Astrocyte of the cerebellum (primary cell): Measurements from ENCODE around the gene MBNL2.

Experiments
- DNase-seq: peaks from one replicate; pipeline ENCODE4 v3.0.0-alpha.2; 2011; ENCODE audit warnings: low read depth
- H3K4me3 ChIP-seq: 2 replicates; pipeline ENCODE4 v1.5.1; 2011; ENCODE audit warnings: mild to moderate bottlenecking, low read depth, low read length, moderate library complexity
- CTCF ChIP-seq: IDR thresholded peaks from 2 replicates; pipeline ENCODE4 v1.5.1; 2012; ENCODE audit warnings: low read length, low read depth, moderate library complexity, mild to moderate bottlenecking; ENCODE audit errors: missing control alignments
- in situ Hi-C: cut with HindIII; loops from 2 replicates; pipeline ENCODE4 v1.10.0; 2017; ENCODE audit warnings: low sequenced_read_pairs

MBNL2 gene

GRCh38 chr13:97394542-97394941, 172.4 kb downstream of the MBNL2 start:
- TF ChIP-seq CTCF = no peak
- in situ Hi-C loops = no loop called here
- H3K4me3 ChIP-seq = no peak overlapping the region
- DNase-seq = no peak

- DNase-seq = no peak
- H3K4me3 ChIP-seq = no peak overlapping the region
- in situ Hi-C loops = no loop called here
- TF ChIP-seq CTCF = no peak
Measured at GRCh38 chr13:97395447-97396136, 173.5 kb downstream of the MBNL2 start.

DNA sequence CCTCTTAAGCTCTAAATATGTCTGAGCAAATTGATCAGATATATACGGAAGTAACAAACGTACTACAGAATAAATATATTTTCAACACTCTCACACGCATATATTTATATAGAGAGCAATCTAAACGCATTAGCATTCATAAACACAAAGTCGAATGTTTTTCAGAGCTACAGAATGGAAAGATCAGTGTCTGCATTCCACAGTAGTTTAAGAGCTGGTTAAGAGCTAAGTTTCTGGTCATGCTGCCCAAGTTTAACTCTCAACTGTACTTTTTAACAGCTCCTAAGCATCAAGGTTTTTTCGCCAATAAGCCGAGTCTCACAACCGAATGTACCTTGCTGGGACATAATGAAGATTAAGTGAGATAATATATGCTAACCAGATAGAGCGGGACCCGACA, 175.1 kb downstream of the MBNL2 start:
- no peak overlapping the region for H3K4me3 ChIP-seq
- DNase-seq = no peak
- no peak for TF ChIP-seq CTCF
- in situ Hi-C loops = no loop called here

GRCh38 chr13:97401421-97401820, 179.3 kb downstream of the MBNL2 start:
- in situ Hi-C loops = no loop called here
- H3K4me3 ChIP-seq = no peak overlapping the region
- no peak for DNase-seq
- no peak for TF ChIP-seq CTCF

- H3K4me3 ChIP-seq = no peak overlapping the region
- no peak for TF ChIP-seq CTCF
- in situ Hi-C loops = no loop called here
- DNase-seq = no peak
Measured at GRCh38 chr13:97403893-97404750, 182.0 kb downstream of the MBNL2 start.

GRCh38 chr13:97407540-97407939, 185.4 kb downstream of the MBNL2 start:
- in situ Hi-C loops = no loop called here
- H3K4me3 ChIP-seq = no peak overlapping the region
- TF ChIP-seq CTCF = no peak
- no peak for DNase-seq
